Measurements from ENCODE around the gene NBEA.

The NBEA gene

GRCh38 chr13:35191883-35192282 is 249.8 kb downstream of the NBEA start:
- DNase-seq: no peak

GRCh38 chr13:35198613-35199200 is 256.6 kb downstream of the NBEA start:
- DNase-seq: no peak

- no peak for DNase-seq
Measured at GRCh38 chr13:35208587-35208986, 266.5 kb downstream of the NBEA start.

- no peak for DNase-seq
Measured at GRCh38 chr13:35210261-35210660, 268.2 kb downstream of the NBEA start.

- no peak for DNase-seq
Measured at GRCh38 chr13:35211949-35212348, 269.9 kb downstream of the NBEA start.

- DNase-seq: no peak
Measured at GRCh38 chr13:35213911-35214310, 271.8 kb downstream of the NBEA start.

GRCh38 chr13:35216131-35216530 is 274.1 kb downstream of the NBEA start:
- DNase-seq: no peak

GRCh38 chr13:35219021-35219420 is 277.0 kb downstream of the NBEA start:
- no peak for DNase-seq

- no peak for DNase-seq
Measured at GRCh38 chr13:35225159-35225558, 283.1 kb downstream of the NBEA start.

GRCh38 chr13:35225582-35225981 is 283.5 kb downstream of the NBEA start:
- no peak for DNase-seq

GRCh38 chr13:35228536-35228935 is 286.5 kb downstream of the NBEA start:
- no peak for DNase-seq

- DNase-seq: no peak
Measured at GRCh38 chr13:35231426-35231825, 289.4 kb downstream of the NBEA start.

- no peak for DNase-seq
Measured at GRCh38 chr13:35238274-35238673, 296.2 kb downstream of the NBEA start.

GRCh38 chr13:35252536-35253205 is 310.6 kb downstream of the NBEA start:
- no peak for DNase-seq

- no peak for DNase-seq
Measured at GRCh38 chr13:35255241-35255640, 313.2 kb downstream of the NBEA start.

- no peak for DNase-seq
Measured at GRCh38 chr13:35256459-35257148, 314.5 kb downstream of the NBEA start.

GRCh38 chr13:35260316-35260715 is 318.2 kb downstream of the NBEA start:
- DNase-seq: no peak

- no peak for DNase-seq
Measured at GRCh38 chr13:35266412-35266811, 324.3 kb downstream of the NBEA start.

GRCh38 chr13:35278917-35279316 is 336.8 kb downstream of the NBEA start:
- no peak for DNase-seq

GRCh38 chr13:35279500-35279899 is 337.4 kb downstream of the NBEA start:
- DNase-seq: no peak

GRCh38 chr13:35283856-35284255 is 341.8 kb downstream of the NBEA start:
- no peak for DNase-seq

- no peak for DNase-seq
Measured at GRCh38 chr13:35285677-35286076, 343.6 kb downstream of the NBEA start.

GRCh38 chr13:35292329-35292728 is 350.3 kb downstream of the NBEA start:
- DNase-seq: no peak

- DNase-seq: no peak
Measured at GRCh38 chr13:35293579-35294226, 351.6 kb downstream of the NBEA start.

Data from DMS79 treated with DMSO at 0.1 percent for 48 hours (cell line).